Keratinocyte (primary cell): Measurements from ENCODE around the gene RLBP1. TPM values are rescaled to one million over a fixed set of nuclear protein-coding genes. Genes with fewer than 3 reads are reported as not detected.

ENCODE experiments used
- DNase-seq: peaks from one replicate; pipeline ENCODE4 v3.0.0-alpha.2; 2011; ENCODE audit warnings: low read depth, missing footprints, low spot score
- FAIRE-seq: peaks from 2 replicates; lab custom pipeline; 2011; peaks lifted over from hg19 to GRCh38; lab: Jason Lieb, UNC
- H2AFZ ChIP-seq: 2 replicates; pipeline ENCODE4 v1.6.0; 2012; ENCODE audit warnings: low read length, control low read depth, inconsistent platforms; ENCODE audit not compliant: control insufficient read depth
- H3K27ac ChIP-seq: 2 replicates; pipeline ENCODE4 v1.5.1; 2011; ENCODE audit warnings: low read length; ENCODE audit not compliant: control insufficient read depth, insufficient read depth
- H3K27me3 ChIP-seq: 3 replicates; pipeline ENCODE4 v1.6.0; 2011; ENCODE audit warnings: low read length; ENCODE audit not compliant: control insufficient read depth, insufficient read depth; ENCODE audit errors: extremely low read depth
- H3K36me3 ChIP-seq, 2 experiments: 2 replicates in 1 of 2; 3 replicates in 1 of 2; pipeline ENCODE4 v1.5.1; 2011; ENCODE audit warnings: low read length in 2 of 2, mild to moderate bottlenecking in 1 of 2; ENCODE audit not compliant: control insufficient read depth in 2 of 2, insufficient read depth in 2 of 2; ENCODE audit errors: extremely low read depth in 1 of 2
- H3K4me1 ChIP-seq: 3 replicates; pipeline ENCODE4 v1.5.1; 2011; ENCODE audit warnings: low read length; ENCODE audit not compliant: control insufficient read depth, insufficient read depth; ENCODE audit errors: extremely low read depth
- H3K4me2 ChIP-seq: 3 replicates; pipeline ENCODE4 v1.6.0; 2011; ENCODE audit warnings: low read depth, low read length; ENCODE audit not compliant: control insufficient read depth, insufficient read depth; ENCODE audit errors: extremely low read depth
- H3K4me3 ChIP-seq, 3 experiments: fragments of 200-600 bp in 1 of 3; sonication (generic) in 1 of 3; 2 replicates in 2 of 3; 3 replicates in 1 of 3; pipeline ENCODE4 v1.5.1; 2011 to 2016; ENCODE audit warnings: low read length in 3 of 3, mild to moderate bottlenecking in 3 of 3, control low read depth in 2 of 3, inconsistent platforms in 1 of 3, low read depth in 1 of 3, mixed read lengths in 1 of 3, mixed run types in 1 of 3, moderate library complexity in 1 of 3; ENCODE audit not compliant: control insufficient read depth in 2 of 3, insufficient read depth in 2 of 3; ENCODE audit errors: extremely low read depth in 1 of 3
- H3K79me2 ChIP-seq: 2 replicates; pipeline ENCODE4 v1.6.0; 2012; ENCODE audit warnings: low read length; ENCODE audit not compliant: control insufficient read depth, insufficient read depth
- H3K9ac ChIP-seq: 3 replicates; pipeline ENCODE4 v1.6.0; 2011; ENCODE audit warnings: low read length; ENCODE audit not compliant: control insufficient read depth, insufficient read depth; ENCODE audit errors: extremely low read depth
- H3K9me1 ChIP-seq: 3 replicates; pipeline ENCODE4 v1.6.0; 2011; ENCODE audit warnings: low read length; ENCODE audit not compliant: control insufficient read depth, insufficient read depth; ENCODE audit errors: extremely low read depth
- H3K9me3 ChIP-seq: 2 replicates; pipeline ENCODE4 v1.5.1; 2012; ENCODE audit warnings: low read depth, low read length; ENCODE audit not compliant: control insufficient read depth
- H4K20me1 ChIP-seq: 3 replicates; pipeline ENCODE4 v1.6.0; 2011; ENCODE audit warnings: low read length; ENCODE audit not compliant: control insufficient read depth, insufficient read depth; ENCODE audit errors: extremely low read depth
- CTCF ChIP-seq, 3 experiments: IDR thresholded peaks in 1 of 3; conservative IDR thresholded peaks in 1 of 3; optimal IDR thresholded peaks in 1 of 3; 2 replicates in 2 of 3; 3 replicates in 1 of 3; pipeline versions ENCODE3 to v1.5.1; 2011; ENCODE audit warnings: low read length in 3 of 3, mild to moderate bottlenecking in 3 of 3, moderate library complexity in 2 of 3, control low read depth in 1 of 3, inconsistent platforms in 1 of 3; ENCODE audit not compliant: insufficient read depth in 2 of 3; ENCODE audit errors: extremely low read depth in 1 of 3
- EZH2 ChIP-seq: IDR thresholded peaks from one replicate; pipeline ENCODE4 v1.6.1; 2012; ENCODE audit warnings: inconsistent platforms, mild to moderate bottlenecking, low read length, moderate library complexity
- dilution Hi-C: fragments of 300-500 bp; cut with MboI; formaldehyde crosslinking; loops from one replicate; pipeline ENCODE4 v1.7.0; 2020; ENCODE audit warnings: low sequenced_read_pairs; ENCODE audit not compliant: extremely low pct_ligation_motif_present
- polyA plus RNA-seq, 5 experiments: library from polyadenylated mRNA; depleted of rRNA in 3 of 5; stranded (reverse) in 3 of 5; stranded (forward) in 1 of 5; unstranded in 1 of 5; fragments of >200 nt; gene quantifications; 1 replicate in 1 of 5; 2 replicates in 3 of 5; 3 replicates in 1 of 5; pipeline versions ENCODE4 v1.2.1 to v1.2.3, GENCODE V29; 2011 to 2012; ENCODE audit warnings: missing spikeins in 2 of 5, low read depth in 1 of 5, low replicate concordance in 1 of 5

RLBP1 gene
- polyA plus RNA-seq, 1 donor (not counting 4 experiments of a cell fraction or from before 2014, with no cell fraction given): not detected

GRCh38 chr15:89199746-89200145 lies 21.6 kb downstream of the RLBP1 start:
- no peaks in the 10 kb centered on the region for H3K27me3 ChIP-seq
- H3K27ac ChIP-seq: no peak overlapping the region
- no peak overlapping the region for H2AFZ ChIP-seq
- H3K36me3 ChIP-seq: peaks cover 0 to 7% of the 10 kb centered on the region in 2 experiments
- no peaks in the 10 kb centered on the region for H3K9me3 ChIP-seq
- DNase-seq: no peak
- peaks cover 2% of the 10 kb centered on the region for H3K9me1 ChIP-seq
- no peaks in the 10 kb centered on the region for H3K79me2 ChIP-seq
- dilution Hi-C loops: loop anchor here (10.0 kb wide), 1 partner anchor 145 kb away; no protein-coding TSS in a partner anchor
- FAIRE-seq: no peak
- peaks cover 14% of the 10 kb centered on the region for H3K4me1 ChIP-seq
- H4K20me1 ChIP-seq: no peaks in the 10 kb centered on the region
- TF ChIP-seq CTCF (optimal IDR thresholded peaks at IDR 0.05 in 1 of 3, IDR thresholded peaks at IDR 0.05 in 1 of 3, conservative IDR thresholded peaks at IDR 0.05 in 1 of 3; ENCODE audit: extremely low read depth in 1 of 3, insufficient read depth in 2 of 3, low read length in 3 of 3): no peak
- TF ChIP-seq EZH2: no peak
- no peak overlapping the region for H3K9ac ChIP-seq
- H3K4me2 ChIP-seq: no peak overlapping the region
- no peak overlapping the region for H3K4me3 ChIP-seq

GRCh38 chr15:89198934-89199333 lies 22.4 kb downstream of the RLBP1 start:
- Histone ChIP-seq H3K36me3 (peaks cover 0 to 8% of the 10 kb centered on the region in 2 experiments), H3K4me2 (no peak overlapping the region), H3K79me2 (no peaks in the 10 kb centered on the region), H3K4me3 (no peak overlapping the region), H3K27me3 (no peaks in the 10 kb centered on the region), H2AFZ (no peak overlapping the region), H3K9ac (no peak overlapping the region), H3K9me1 (peaks cover 2% of the 10 kb centered on the region), H3K27ac (no peak overlapping the region), H3K4me1 (peaks cover 14% of the 10 kb centered on the region), H4K20me1 (no peaks in the 10 kb centered on the region), H3K9me3 (no peaks in the 10 kb centered on the region)
- dilution Hi-C loops: loop anchor here (10.0 kb wide), 1 partner anchor 144 kb away; no protein-coding TSS in a partner anchor
- FAIRE-seq (peak; percentile 57), DNase-seq (no peak)
- no peak for TF ChIP-seq CTCF (optimal IDR thresholded peaks at IDR 0.05 in 1 of 3, IDR thresholded peaks at IDR 0.05 in 1 of 3, conservative IDR thresholded peaks at IDR 0.05 in 1 of 3; ENCODE audit: extremely low read depth in 1 of 3, insufficient read depth in 2 of 3, low read length in 3 of 3)
- no peak for TF ChIP-seq EZH2
